Measurements from ENCODE around the gene KCTD4.
A peak's percentile ranks its signal among the peaks of the same experiment; 100 is the strongest.

The KCTD4 gene

DNA sequence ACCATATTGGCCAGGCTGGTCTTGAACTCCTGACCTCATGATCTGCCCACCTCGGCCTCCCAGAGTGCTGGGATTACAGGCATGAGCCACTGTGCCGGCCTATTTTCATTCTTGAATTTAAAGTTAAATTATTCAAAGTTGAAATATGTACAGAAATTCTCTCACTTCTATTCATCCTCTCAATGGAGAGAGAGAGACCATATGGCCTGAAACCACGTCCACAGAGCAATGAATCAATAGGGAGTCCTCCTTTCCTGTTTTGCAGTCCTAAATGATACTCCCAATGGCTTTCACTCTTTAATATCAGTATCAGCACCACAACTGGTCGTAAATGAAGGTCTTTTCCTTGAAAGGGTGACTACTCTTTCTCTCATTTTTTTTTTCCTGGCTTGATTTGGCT, 30.5 kb upstream of the KCTD4 start:
- Histone ChIP-seq H3K4me1 (ENCODE audit: control insufficient read depth, insufficient read depth, low read length) (no peaks in the 10 kb centered on the region; the same call in 1 of the 2 replicates), H3K9me3 (ENCODE audit: control insufficient read depth, insufficient read depth, low read depth, low read length) (no peaks in the 10 kb centered on the region), H3K36me3 (ENCODE audit: control insufficient read depth in 2 of 2, insufficient read depth in 1 of 2, low read length in 2 of 2) (no peaks in the 10 kb centered on the region), H3K27ac (ENCODE audit: extremely low read depth, low read depth, low read length) (no peak overlapping the region), H3K4me3 (ENCODE audit: low read depth, low read length) (no peak overlapping the region)
- 0 out of 2 replicates have a peak, but pooled peaks have one; percentile 17 for TF ChIP-seq WT1 (tag by site-specific recombination; IDR thresholded peaks at IDR 0.05)
- TF ChIP-seq HOXD13 (CRISPR knock-in tag; IDR thresholded peaks at IDR 0.05; ENCODE audit: borderline replicate concordance): no peak
- no peak for TF ChIP-seq ZNF184 (tag by site-specific recombination; IDR thresholded peaks at IDR 0.05)
- TF ChIP-seq, protein P1, sequence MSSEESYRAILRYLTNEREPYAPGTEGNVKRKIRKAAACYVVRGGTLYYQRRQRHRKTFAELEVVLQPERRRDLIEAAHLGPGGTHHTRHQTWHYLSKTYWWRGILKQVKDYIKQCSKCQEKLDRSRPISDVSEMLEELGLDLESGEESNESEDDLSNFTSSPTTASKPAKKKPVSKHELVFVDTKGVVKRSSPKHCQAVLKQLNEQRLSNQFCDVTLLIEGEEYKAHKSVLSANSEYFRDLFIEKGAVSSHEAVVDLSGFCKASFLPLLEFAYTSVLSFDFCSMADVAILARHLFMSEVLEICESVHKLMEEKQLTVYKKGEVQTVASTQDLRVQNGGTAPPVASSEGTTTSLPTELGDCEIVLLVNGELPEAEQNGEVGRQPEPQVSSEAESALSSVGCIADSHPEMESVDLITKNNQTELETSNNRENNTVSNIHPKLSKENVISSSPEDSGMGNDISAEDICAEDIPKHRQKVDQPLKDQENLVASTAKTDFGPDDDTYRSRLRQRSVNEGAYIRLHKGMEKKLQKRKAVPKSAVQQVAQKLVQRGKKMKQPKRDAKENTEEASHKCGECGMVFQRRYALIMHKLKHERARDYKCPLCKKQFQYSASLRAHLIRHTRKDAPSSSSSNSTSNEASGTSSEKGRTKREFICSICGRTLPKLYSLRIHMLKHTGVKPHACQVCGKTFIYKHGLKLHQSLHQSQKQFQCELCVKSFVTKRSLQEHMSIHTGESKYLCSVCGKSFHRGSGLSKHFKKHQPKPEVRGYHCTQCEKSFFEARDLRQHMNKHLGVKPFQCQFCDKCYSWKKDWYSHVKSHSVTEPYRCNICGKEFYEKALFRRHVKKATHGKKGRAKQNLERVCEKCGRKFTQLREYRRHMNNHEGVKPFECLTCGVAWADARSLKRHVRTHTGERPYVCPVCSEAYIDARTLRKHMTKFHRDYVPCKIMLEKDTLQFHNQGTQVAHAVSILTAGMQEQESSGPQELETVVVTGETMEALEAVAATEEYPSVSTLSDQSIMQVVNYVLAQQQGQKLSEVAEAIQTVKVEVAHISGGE (tag by site-specific recombination; conservative IDR thresholded peaks at IDR 0.05; ENCODE audit: low read depth): no peak
- TF ChIP-seq ZNF169 (tag by site-specific recombination; IDR thresholded peaks at IDR 0.05): no peak
- no peak for TF ChIP-seq ZNF138 (tag by site-specific recombination; IDR thresholded peaks at IDR 0.05; ENCODE audit: borderline replicate concordance)
- ChIA-PET CTCF (no interaction called here), POLR2A (interaction anchor here (1.5 kb wide), 1 partner anchor 9 kb away, joined by 5 read pairs; no protein-coding TSS in a partner anchor)

DNA sequence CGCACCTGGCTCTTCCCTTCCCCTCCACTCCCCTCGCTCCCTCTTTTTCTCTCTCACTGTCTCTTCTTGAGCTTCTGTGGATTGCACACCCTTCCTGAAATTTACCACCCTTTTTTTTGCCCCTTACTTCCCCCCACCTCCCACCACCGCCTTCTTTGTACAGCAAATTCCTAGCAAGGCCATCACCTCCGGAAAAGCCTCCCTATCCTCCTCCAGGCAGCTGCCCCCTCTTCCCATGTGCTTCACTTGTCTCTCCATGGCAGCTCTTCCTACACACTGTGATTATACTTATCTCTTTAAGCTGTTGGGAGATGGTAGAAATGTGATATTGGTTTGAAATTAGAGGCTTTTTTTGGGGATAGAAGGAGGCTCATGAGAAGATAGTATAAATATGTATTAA, 28.3 kb upstream of the KCTD4 start:
- TF ChIP-seq, protein P2, sequence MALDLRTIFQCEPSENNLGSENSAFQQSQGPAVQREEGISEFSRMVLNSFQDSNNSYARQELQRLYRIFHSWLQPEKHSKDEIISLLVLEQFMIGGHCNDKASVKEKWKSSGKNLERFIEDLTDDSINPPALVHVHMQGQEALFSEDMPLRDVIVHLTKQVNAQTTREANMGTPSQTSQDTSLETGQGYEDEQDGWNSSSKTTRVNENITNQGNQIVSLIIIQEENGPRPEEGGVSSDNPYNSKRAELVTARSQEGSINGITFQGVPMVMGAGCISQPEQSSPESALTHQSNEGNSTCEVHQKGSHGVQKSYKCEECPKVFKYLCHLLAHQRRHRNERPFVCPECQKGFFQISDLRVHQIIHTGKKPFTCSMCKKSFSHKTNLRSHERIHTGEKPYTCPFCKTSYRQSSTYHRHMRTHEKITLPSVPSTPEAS (tag by site-specific recombination; IDR thresholded peaks at IDR 0.05): no peak
- TF ChIP-seq ZNF660 (tag by site-specific recombination; IDR thresholded peaks at IDR 0.05) (no peak), ZNF747 (tag by site-specific recombination; IDR thresholded peaks at IDR 0.05) (no peak), ZFHX2 (tag by site-specific recombination; conservative IDR thresholded peaks at IDR 0.05) (peak; percentile 89), EGR2 (tag by site-specific recombination; IDR thresholded peaks at IDR 0.05; ENCODE audit: low read depth) (peak; percentile 96), ZNF585B (tag by site-specific recombination; IDR thresholded peaks at IDR 0.05) (no peak)
- Histone ChIP-seq H3K36me3 (ENCODE audit: control insufficient read depth in 2 of 2, insufficient read depth in 1 of 2, low read length in 2 of 2) (no peaks in the 10 kb centered on the region), H3K27ac (ENCODE audit: extremely low read depth, low read depth, low read length) (no peak overlapping the region), H3K4me3 (ENCODE audit: low read depth, low read length) (no peak overlapping the region), H3K4me1 (ENCODE audit: control insufficient read depth, insufficient read depth, low read length) (no peaks in the 10 kb centered on the region; the same call in 1 of the 2 replicates), H3K9me3 (ENCODE audit: control insufficient read depth, insufficient read depth, low read depth, low read length) (no peaks in the 10 kb centered on the region)
- ChIA-PET CTCF (interaction anchor here (0.6 kb wide), 1 partner anchor 454 kb away, joined by 4 read pairs; no protein-coding TSS in a partner anchor), POLR2A (no interaction called here)

DNA sequence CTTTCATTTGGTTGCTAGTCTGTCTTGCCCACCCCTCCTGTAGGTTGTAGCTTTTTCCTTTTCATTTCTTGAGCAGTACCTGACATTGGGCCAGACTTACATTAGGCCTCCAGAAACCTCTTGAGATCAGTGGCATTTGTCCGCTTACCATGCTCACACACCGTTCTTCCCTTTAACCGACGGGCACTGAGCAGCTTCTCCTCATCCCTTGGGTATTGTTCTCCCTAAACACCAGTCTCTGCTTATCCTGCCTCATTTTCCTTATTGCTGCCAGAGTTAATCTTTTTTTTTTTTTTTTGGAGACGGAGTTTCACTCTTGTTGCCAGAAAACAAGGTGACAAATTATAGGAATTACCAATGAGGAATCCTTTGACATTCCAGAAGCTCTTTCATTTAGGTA, 27.2 kb upstream of the KCTD4 start:
- H3K9me3 ChIP-seq (ENCODE audit: control insufficient read depth, insufficient read depth, low read depth, low read length): no peaks in the 10 kb centered on the region
- H3K4me3 ChIP-seq (ENCODE audit: low read depth, low read length): no peak overlapping the region
- no peaks in the 10 kb centered on the region; the same call in 1 of the 2 replicates for H3K4me1 ChIP-seq (ENCODE audit: control insufficient read depth, insufficient read depth, low read length)
- CTCF ChIA-PET: interaction anchor here (1.0 kb wide), 1 partner anchor 12 kb away, joined by 3 read pairs; no protein-coding TSS in a partner anchor
- POLR2A ChIA-PET: no interaction called here
- TF ChIP-seq, protein P2 (tag by site-specific recombination; IDR thresholded peaks at IDR 0.05): no peak
- TF ChIP-seq, protein P3, sequence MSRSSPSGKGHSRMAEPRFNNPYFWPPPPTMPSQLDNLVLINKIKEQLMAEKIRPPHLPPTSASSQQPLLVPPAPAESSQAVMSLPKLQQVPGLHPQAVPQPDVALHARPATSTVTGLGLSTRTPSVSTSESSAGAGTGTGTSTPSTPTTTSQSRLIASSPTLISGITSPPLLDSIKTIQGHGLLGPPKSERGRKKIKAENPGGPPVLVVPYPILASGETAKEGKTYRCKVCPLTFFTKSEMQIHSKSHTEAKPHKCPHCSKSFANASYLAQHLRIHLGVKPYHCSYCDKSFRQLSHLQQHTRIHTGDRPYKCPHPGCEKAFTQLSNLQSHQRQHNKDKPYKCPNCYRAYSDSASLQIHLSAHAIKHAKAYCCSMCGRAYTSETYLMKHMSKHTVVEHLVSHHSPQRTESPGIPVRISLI (tag by site-specific recombination; IDR thresholded peaks at IDR 0.05): peak; percentile 56; the same call in 1 of the 2 replicates
- no peaks in the 10 kb centered on the region for H3K36me3 ChIP-seq (ENCODE audit: control insufficient read depth in 2 of 2, insufficient read depth in 1 of 2, low read length in 2 of 2)
- H3K27ac ChIP-seq (ENCODE audit: extremely low read depth, low read depth, low read length): no peak overlapping the region
